COLO668 (cell line): Measurements from ENCODE around the gene CASK.

Experiments used
- DNase-seq: peaks from one replicate; lab custom pipeline; 2025; ENCODE audit not compliant: unreplicated experiment; lab: John Stamatoyannopoulos, UW

Gene CASK, protein sequence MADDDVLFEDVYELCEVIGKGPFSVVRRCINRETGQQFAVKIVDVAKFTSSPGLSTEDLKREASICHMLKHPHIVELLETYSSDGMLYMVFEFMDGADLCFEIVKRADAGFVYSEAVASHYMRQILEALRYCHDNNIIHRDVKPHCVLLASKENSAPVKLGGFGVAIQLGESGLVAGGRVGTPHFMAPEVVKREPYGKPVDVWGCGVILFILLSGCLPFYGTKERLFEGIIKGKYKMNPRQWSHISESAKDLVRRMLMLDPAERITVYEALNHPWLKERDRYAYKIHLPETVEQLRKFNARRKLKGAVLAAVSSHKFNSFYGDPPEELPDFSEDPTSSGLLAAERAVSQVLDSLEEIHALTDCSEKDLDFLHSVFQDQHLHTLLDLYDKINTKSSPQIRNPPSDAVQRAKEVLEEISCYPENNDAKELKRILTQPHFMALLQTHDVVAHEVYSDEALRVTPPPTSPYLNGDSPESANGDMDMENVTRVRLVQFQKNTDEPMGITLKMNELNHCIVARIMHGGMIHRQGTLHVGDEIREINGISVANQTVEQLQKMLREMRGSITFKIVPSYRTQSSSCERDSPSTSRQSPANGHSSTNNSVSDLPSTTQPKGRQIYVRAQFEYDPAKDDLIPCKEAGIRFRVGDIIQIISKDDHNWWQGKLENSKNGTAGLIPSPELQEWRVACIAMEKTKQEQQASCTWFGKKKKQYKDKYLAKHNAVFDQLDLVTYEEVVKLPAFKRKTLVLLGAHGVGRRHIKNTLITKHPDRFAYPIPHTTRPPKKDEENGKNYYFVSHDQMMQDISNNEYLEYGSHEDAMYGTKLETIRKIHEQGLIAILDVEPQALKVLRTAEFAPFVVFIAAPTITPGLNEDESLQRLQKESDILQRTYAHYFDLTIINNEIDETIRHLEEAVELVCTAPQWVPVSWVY

GRCh38 chrX:41923211-41923977 lies at the start of gene CASK:
Gene CASK (minus strand): TSS chrX:41923554. CDS start chrX:41922988, 566 bp downstream.
- peak; percentile 94 for DNase-seq

- DNase-seq, result no peak
These were observed 48.0 kb upstream of the CASK start for GRCh38 chrX:41971346-41971745.

DNA sequence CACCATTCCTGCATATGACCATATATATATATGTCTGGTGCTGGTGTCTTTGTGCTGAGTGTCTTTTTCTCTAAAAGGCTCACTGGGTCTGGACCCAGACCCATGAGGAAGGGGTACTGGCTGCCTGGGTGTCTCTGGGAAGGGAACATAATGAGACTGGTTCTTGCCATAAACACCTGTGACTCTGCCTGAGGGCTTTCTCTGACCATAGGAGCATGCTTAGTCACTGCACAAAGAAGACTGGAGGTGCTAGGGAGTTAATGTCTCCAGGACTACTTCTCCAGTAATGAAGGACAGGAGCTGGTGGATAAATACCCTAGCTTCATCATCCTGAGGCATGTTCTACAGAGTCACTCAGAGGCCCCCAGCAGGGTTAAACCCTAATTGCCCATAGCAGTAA lies 47.1 kb upstream of the CASK start:
- no peak for DNase-seq

DNA sequence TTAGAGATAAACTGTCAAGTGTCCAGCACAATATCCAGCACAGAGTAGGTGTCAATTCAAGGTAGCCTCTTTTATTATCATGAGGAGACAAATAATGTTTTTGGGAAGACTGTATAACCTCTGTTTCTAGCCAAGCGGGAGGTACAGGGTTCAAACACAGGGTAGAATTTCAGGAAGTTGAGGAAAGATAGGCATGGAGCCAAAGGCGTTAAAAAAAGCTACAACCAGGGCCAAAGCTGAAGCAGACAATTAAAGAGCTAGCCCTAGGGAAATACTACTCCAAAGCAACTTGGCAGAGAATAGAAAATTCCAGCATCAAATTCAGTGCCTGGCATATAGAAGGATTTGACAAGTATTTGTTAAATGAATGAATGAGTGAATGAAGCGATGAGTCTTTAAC lies 40.0 kb upstream of the CASK start:
- no peak for DNase-seq

GRCh38 chrX:41960142-41960541 lies 36.8 kb upstream of the CASK start:
- DNase-seq, result no peak

GRCh38 chrX:41958861-41959260 lies 35.5 kb upstream of the CASK start:
- no peak for DNase-seq

GRCh38 chrX:41956027-41956426 lies 32.7 kb upstream of the CASK start:
- no peak for DNase-seq

GRCh38 chrX:41952102-41952501 lies 28.7 kb upstream of the CASK start:
- DNase-seq, result no peak

DNA sequence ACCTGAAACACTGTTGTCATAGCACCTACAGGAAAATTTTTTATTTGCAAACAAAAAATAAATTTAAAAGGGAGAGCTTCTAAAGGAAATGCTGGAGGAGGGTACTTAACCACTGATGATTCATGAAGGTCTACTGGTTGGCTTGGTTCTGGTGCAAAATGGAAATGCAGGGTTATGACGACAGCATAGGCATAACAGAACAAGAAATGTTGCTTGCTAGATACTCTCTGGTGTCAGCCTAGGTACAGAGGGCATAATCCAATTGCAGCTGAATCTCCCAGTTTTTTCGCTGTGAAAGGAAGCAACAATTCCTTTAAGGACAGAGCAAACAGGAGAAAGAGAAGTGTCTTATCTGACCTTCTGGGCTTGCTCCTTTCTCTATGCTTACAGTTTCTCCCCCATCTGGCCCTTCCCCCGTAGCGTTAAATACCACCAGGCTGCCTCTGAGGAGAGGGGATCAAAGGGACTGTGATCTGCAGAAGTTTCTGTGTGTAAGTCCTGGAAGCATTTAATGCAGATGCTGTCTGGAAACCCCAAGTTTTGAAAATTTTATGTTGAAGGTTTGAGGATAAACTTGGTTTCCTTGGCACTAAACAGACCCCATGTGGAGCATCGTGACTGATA lies 23.7 kb upstream of the CASK start:
- no peak for DNase-seq

DNA sequence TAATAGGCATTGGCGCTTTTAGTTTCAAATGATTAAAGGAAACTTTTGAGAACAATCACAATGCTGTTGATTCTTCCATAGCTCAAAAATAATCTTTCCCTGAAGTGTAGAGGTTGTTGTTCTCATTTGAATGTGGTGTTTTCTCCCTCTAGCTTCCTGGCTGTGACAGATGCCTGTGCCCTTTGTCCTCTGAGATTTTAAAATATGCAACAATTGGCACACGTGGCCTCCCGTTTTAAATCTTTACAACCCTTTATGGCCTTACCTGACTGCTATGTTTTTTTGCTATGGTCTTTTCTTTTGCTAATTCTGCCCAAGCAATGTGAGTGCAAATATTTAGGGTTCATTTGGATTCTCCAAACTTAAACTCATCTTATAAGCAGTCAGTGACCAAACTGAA lies 22.9 kb upstream of the CASK start:
- no peak for DNase-seq

GRCh38 chrX:41935832-41936231 lies 12.5 kb upstream of the CASK start:
- no peak for DNase-seq

- DNase-seq, result no peak
These were observed 10.2 kb upstream of the CASK start for GRCh38 chrX:41933546-41933945.

GRCh38 chrX:41932885-41933284 lies 9.5 kb upstream of the CASK start:
- no peak for DNase-seq

GRCh38 chrX:41931591-41931990 lies 8.2 kb upstream of the CASK start:
- DNase-seq, result no peak

- DNase-seq, result peak; percentile 38
These were observed 777 bp upstream of the CASK start for GRCh38 chrX:41923978-41924683.

DNA sequence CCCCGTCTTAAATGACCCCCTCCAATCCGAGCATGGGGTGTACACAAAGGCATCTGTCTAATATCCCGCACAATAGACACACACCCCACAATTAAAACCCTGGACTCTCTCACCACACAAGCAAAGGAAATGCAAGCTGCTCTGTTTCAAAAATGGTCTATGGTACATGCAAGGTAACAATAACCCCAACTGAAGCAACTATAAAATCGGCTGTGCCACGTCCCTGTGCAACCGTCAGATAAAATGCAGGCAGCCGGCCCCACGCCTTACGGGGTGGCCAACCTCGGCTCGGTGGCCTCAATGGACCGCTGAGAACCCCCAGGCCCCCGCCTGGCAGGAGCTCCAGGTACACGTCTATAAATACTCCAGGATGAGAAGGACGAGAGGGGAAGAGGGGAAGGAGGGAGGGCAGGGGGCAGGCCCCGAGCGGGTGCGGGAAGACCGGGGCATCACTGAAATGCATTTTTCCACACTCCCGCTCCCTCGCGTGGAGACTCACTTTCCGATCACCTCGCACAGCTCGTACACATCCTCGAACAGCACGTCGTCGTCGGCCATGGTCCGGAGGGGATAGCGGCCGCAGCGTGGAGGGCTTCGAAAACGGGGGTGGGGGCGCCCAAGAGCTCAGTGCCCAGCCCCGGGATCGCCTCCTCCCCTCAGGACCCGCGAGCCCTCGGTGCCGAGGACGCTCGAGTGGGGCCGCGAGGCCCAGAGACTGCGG lies 763 bp downstream of the CASK start:
- DNase-seq, result peak; percentile 60

- DNase-seq, result peak; percentile 3
These were observed 1.6 kb downstream of the CASK start for GRCh38 chrX:41921492-41922430.

DNA sequence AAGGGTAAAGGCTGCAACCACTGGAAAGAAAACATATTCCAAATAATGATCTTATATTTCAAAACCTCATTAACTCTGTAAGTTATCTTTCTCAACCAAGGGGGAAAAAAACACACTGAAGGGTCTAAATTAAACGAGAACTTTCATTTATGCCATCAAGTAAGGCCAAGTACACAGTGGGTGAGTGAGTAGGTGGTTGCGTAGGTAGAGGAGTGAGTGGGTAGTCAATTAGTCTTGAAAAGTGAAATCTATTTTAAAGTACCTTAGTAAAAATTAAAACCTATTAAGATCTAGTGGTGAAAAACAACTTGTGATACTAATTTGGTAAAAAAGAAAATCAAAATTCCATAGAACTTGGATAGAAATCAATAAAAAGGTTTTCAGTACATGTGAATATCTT lies 3.5 kb downstream of the CASK start:
- DNase-seq, result no peak
